ENCODE results near the gene ZNF805. TPM values are rescaled to one million over a fixed set of nuclear protein-coding genes. Genes with fewer than 3 reads are reported as not detected.
A peak's percentile ranks its signal among the peaks of the same experiment; 100 is the strongest.

ZNF805 gene
- total RNA-seq, 1 donor from 2014 or later: 16.1 TPM

DNA sequence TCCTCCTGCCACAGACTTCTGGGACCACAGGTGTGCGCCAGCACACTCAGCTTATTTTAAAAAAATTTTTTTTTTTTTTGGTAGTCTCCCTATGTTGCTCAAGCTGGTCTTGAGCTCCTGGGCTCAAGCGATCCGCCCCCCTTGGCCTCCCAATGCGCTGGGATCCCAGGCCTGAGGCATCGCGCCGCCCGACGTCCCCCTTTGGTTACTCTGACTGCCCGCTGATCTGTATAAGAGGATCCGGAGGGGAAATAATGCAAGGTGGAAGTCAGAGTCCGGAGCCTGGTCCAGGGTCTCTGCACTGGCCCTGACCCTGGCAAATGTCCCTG is 486 bp upstream of the ZNF805 start:
- TF ChIP-seq CTCF (conservative IDR thresholded peaks at IDR 0.05): no peak
- H3K36me3 Mint-ChIP-seq (ENCODE audit: low read depth): peaks cover 2% of the 10 kb centered on the region
- peaks cover 2% of the 10 kb centered on the region for H3K9me3 Mint-ChIP-seq
- H3K27ac Mint-ChIP-seq (ENCODE audit: unreplicated experiment): peak overlapping the region; percentile 97
- H3K4me1 Mint-ChIP-seq: peaks cover 21% of the 10 kb centered on the region
- peak overlapping the region; percentile 97 for H3K4me3 Mint-ChIP-seq
- DNase-seq (ENCODE audit: low read depth, low spot score): no peak
- no peaks in the 10 kb centered on the region for H3K27me3 Mint-ChIP-seq (ENCODE audit: low read depth)

DNA sequence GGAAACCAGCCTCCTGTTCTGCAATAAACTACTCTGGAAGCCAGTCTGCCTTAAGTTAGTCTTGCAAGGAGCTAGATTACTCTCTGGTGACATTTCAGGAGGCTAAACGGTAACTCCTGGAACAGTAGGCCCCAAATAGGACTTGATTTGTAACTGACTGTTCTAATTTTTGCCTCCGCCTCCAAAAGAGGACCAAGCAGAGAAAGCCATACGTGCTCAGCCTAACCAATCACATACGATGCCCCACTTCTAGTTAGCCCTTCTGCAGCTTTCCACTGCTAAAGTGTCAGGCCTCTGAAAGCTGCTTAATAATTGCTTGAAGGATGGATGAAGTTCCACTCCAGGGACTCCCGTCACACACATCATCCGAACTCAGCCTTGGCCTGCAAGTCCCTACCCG is 744 bp downstream of the ZNF805 start:
- Mint-ChIP-seq H3K4me1 (peaks cover 21% of the 10 kb centered on the region), H3K9me3 (peaks cover 2% of the 10 kb centered on the region), H3K4me3 (peak overlapping the region; percentile 97), H3K27me3 (ENCODE audit: low read depth) (no peaks in the 10 kb centered on the region), H3K27ac (ENCODE audit: unreplicated experiment) (peak overlapping the region; percentile 67), H3K36me3 (ENCODE audit: low read depth) (peaks cover 2% of the 10 kb centered on the region)
- TF ChIP-seq CTCF (conservative IDR thresholded peaks at IDR 0.05): no peak
- no peak for DNase-seq (ENCODE audit: low read depth, low spot score)

DNA sequence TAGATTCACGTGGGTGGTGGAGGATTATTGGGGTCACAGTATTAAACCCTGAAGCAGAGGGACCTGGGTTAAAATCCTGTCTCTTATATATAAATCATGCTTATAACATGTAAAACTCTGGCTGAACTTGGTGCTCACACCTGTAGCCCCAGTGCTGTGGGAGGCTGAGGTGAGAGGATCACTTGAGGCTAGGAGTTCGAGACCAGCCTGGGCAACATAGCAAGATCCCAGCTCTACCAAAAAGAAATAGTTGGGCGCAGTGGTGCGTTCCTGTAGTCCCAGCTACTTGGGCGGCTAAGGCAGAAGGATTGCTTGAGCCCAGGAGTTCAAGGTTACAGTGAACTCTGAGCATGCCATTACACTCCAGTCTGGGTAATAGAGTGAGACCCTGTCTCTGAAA is 2.4 kb downstream of the ZNF805 start:
- Mint-ChIP-seq H3K4me3 (peak overlapping the region; percentile 61), H3K9me3 (peaks cover 2% of the 10 kb centered on the region), H3K4me1 (peaks cover 21% of the 10 kb centered on the region), H3K36me3 (ENCODE audit: low read depth) (peaks cover 2% of the 10 kb centered on the region), H3K27ac (ENCODE audit: unreplicated experiment) (no peak overlapping the region), H3K27me3 (ENCODE audit: low read depth) (no peaks in the 10 kb centered on the region)
- TF ChIP-seq CTCF (conservative IDR thresholded peaks at IDR 0.05): no peak
- DNase-seq (ENCODE audit: low read depth, low spot score): no peak

DNA sequence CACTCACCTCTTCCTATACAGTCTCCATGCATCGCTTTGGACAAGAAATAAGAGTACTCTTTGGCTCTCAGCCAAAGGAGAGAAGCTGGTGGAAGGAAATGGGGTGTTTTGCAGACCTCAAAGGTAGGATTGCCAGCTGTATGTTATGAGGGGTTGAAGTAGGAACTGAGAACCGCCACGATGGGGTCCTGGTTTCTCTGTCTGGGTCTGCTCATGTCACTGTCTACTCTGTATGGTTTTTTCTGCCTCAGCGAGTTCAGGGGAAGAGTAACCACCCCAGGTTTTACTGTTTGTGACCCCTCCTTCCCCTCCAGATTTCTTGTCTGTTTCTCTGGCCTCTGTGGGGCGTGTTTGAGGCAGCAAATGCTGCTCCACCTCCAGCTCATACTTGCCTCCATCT is 4.1 kb downstream of the ZNF805 start:
- H3K27me3 Mint-ChIP-seq (ENCODE audit: low read depth): no peaks in the 10 kb centered on the region
- H3K36me3 Mint-ChIP-seq (ENCODE audit: low read depth): peaks cover 2% of the 10 kb centered on the region
- DNase-seq (ENCODE audit: low read depth, low spot score): no peak
- H3K9me3 Mint-ChIP-seq: peaks cover 2% of the 10 kb centered on the region
- peaks cover 21% of the 10 kb centered on the region for H3K4me1 Mint-ChIP-seq
- H3K4me3 Mint-ChIP-seq: peak overlapping the region; percentile 72
- H3K27ac Mint-ChIP-seq (ENCODE audit: unreplicated experiment): peak overlapping the region; percentile 50
- no peak for TF ChIP-seq CTCF (conservative IDR thresholded peaks at IDR 0.05)

DNA sequence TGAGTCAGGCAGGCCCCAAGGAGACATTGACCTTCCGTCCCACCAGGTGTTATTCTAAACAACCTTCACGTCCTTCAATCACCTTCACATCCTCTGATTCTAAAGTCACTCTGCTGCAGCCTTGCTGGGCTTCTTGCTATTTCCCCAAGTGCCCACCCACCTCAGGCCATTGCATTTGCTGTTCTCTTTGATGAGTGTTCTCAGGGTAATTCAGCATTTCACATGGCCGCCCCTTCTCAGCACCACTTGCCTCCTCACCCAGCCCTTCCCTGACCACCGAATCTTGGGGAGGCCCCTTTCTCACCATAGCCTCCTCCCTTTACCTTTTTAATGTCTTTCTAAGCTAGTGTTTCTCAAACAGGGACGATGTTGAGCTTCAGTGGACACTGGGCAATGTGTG is 4.6 kb downstream of the ZNF805 start:
- no peak for TF ChIP-seq CTCF (conservative IDR thresholded peaks at IDR 0.05)
- peaks cover 1% of the 10 kb centered on the region for H3K9me3 Mint-ChIP-seq
- H3K36me3 Mint-ChIP-seq (ENCODE audit: low read depth): peaks cover 1% of the 10 kb centered on the region
- H3K4me3 Mint-ChIP-seq: peak overlapping the region; percentile 72
- peaks cover 18% of the 10 kb centered on the region for H3K4me1 Mint-ChIP-seq
- no peak overlapping the region for H3K27ac Mint-ChIP-seq (ENCODE audit: unreplicated experiment)
- H3K27me3 Mint-ChIP-seq (ENCODE audit: low read depth): no peaks in the 10 kb centered on the region
- no peak for DNase-seq (ENCODE audit: low read depth, low spot score)

GRCh38 chr19:57245959-57246358 is 5.5 kb downstream of the ZNF805 start:
- H3K9me3 Mint-ChIP-seq: no peaks in the 10 kb centered on the region
- peaks cover 12% of the 10 kb centered on the region for H3K4me1 Mint-ChIP-seq
- H3K4me3 Mint-ChIP-seq: no peak overlapping the region
- no peaks in the 10 kb centered on the region for H3K27me3 Mint-ChIP-seq (ENCODE audit: low read depth)
- peaks cover 3% of the 10 kb centered on the region for H3K36me3 Mint-ChIP-seq (ENCODE audit: low read depth)
- H3K27ac Mint-ChIP-seq (ENCODE audit: unreplicated experiment): no peak overlapping the region
- DNase-seq (ENCODE audit: low read depth, low spot score): no peak
- TF ChIP-seq CTCF (conservative IDR thresholded peaks at IDR 0.05): no peak
